GM10266 (cell line): Measurements from ENCODE around the gene CAMSAP1.

ENCODE experiments used
- DNase-seq: peaks from one replicate; pipeline ENCODE4 v3.0.0; 2012; ENCODE audit errors: extremely low spot score
- TF ChIP-seq, protein P1 (sequence below): IDR thresholded peaks from 2 replicates; pipeline ENCODE4 v1.5.1; 2012; ENCODE audit warnings: mild to moderate bottlenecking, low read depth; ENCODE audit not compliant: control insufficient read depth, insufficient read depth; ENCODE audit errors: missing control alignments

CAMSAP1 gene

GRCh38 chr9:135770771-135771170, 136.6 kb downstream of the CAMSAP1 start:
- TF ChIP-seq, protein P1, sequence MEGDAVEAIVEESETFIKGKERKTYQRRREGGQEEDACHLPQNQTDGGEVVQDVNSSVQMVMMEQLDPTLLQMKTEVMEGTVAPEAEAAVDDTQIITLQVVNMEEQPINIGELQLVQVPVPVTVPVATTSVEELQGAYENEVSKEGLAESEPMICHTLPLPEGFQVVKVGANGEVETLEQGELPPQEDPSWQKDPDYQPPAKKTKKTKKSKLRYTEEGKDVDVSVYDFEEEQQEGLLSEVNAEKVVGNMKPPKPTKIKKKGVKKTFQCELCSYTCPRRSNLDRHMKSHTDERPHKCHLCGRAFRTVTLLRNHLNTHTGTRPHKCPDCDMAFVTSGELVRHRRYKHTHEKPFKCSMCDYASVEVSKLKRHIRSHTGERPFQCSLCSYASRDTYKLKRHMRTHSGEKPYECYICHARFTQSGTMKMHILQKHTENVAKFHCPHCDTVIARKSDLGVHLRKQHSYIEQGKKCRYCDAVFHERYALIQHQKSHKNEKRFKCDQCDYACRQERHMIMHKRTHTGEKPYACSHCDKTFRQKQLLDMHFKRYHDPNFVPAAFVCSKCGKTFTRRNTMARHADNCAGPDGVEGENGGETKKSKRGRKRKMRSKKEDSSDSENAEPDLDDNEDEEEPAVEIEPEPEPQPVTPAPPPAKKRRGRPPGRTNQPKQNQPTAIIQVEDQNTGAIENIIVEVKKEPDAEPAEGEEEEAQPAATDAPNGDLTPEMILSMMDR = no peak
- DNase-seq = no peak

- TF ChIP-seq, protein P1 = no peak
- DNase-seq = no peak
Measured at GRCh38 chr9:135770203-135770535, 137.2 kb downstream of the CAMSAP1 start.

DNA sequence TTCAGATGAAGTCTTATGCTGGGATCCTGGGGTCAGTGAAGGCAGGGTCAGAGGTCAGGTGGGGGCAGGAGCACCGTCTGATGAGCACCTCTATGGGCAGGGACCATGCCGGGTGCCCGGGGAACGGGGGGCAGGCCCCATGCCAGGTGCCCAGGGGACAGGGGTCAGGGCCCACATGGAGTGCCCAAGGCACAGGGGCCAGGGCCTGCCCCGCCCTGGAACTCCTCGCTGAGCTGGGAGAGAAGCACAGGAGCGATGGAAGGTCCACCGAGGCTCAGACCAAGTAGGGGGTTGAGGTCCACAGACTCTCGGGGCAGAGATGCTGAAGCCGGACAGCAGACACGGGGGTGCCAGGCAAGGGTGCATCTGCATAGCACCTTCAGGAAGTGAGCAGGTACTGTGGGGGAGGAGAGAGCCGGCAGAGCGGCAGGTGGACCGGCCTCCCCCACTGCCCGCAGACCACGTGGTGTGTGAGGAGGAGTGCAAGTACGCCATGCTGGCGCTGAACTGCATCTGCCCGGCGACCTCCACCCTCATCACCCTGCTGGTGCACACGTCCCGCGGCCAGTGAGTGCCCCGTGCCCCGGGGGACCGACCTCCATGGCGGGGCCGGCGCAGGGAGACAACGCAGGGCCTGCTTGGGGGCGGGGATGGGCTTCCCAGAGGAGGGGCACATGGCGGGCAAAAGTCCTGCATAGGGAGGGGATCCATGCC, 137.7 kb downstream of the CAMSAP1 start:
- TF ChIP-seq, protein P1 = no peak
- no peak for DNase-seq

DNA sequence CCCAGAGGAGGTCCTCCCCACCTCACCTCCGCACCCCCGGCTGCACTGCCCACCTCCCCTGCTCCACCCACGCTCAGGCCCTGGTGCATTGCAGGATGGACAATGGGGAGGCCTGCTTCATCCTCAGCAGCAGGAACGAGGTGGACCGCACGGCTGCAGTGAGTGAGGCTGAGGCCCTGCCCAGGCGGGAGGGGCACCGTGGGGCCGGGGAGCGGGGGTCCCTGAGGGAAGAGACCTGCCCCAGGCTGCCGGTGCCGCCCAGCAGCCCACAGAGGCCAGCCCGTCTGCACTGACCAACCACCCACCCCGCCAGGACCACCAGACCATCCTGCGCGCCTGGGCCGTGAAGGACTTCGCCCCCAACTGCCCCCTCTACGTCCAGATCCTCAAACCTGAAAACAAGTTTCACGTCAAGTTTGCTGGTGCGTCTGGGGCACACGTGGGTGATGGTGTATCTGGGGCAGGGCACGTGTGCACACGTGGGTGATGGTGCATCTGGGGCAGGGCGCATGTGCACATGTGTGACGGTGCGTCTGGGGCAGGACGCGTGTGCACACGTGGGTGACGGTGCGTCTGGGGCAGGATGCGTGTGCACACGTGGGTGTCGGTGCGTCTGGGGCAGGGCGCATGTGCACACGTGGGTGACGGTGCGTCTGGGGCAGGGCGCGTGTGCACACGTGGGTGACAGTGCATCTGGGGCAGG, 138.7 kb downstream of the CAMSAP1 start:
- DNase-seq = no peak
- TF ChIP-seq, protein P1 = no peak

- no peak for DNase-seq
- TF ChIP-seq, protein P1 = no peak
Measured at GRCh38 chr9:135766707-135767106, 140.6 kb downstream of the CAMSAP1 start.

DNA sequence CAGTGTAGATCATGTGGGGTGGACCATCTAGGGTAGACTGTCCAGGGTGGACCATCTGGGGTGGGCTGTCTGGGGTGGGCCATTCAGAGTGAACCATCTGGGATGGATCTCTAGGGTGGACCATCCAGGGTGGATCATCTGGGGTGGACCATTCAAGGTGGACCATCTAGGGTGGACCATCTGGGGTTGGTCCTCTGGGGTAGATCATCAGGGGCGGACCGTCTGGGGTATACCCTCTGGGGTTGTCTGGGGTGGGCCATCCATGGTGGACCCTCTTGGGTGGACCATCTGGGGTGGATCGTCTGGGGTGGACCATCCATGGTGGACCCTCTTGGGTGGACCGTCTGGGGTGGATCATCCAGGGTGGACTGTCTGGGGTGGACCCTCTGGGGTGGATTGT, 141.1 kb downstream of the CAMSAP1 start:
- TF ChIP-seq, protein P1 = no peak
- no peak for DNase-seq

GRCh38 chr9:135765416-135765815, 141.9 kb downstream of the CAMSAP1 start:
- TF ChIP-seq, protein P1 = no peak
- no peak for DNase-seq
